ENCODE data around the gene ELF4.

- TF ChIP-seq CTCF (conservative IDR thresholded peaks at IDR 0.05 in 1 of 2, IDR thresholded peaks at IDR 0.05 in 1 of 2; ENCODE audit: low read depth in 1 of 2, low read length in 2 of 2) (no peak), EZH2 (IDR thresholded peaks at IDR 0.05; ENCODE audit: low read length, missing control alignments) (no peak)
Observed at GRCh38 chrX:130048686-130049222, 61.5 kb downstream of the ELF4 start.
